OCI-LY7 (cell line): Measurements from ENCODE around the gene PDZD7. TPM values are rescaled to one million over a fixed set of nuclear protein-coding genes. Genes with fewer than 3 reads are reported as not detected.

Source experiments
- BruUV-seq: library from RNA; stranded (reverse); fragments of 400-500 nt; replicated peaks from 2 replicates; lab custom pipeline; 2021; lab: Mats Ljungman, UMichigan
- CTCF ChIA-PET: fragments of 300-600 bp; sonication (Branson Sonifier 250); formaldehyde crosslinking; loops from one replicate; lab custom pipeline; 2022; ENCODE audit warnings: antibody characterized with exemption; ENCODE audit not compliant: unreplicated experiment; lab: Charles Lee
- POLR2A ChIA-PET: fragments of 300-600 bp; sonication (Branson Sonifier 250); formaldehyde crosslinking; loops from one replicate; lab custom pipeline; 2022; ENCODE audit warnings: antibody characterized with exemption; lab: Charles Lee
- DNase-seq: peaks from one replicate; pipeline ENCODE4 v3.0.0-alpha.2; 2015; ENCODE audit warnings: low spot score
- H2AFZ ChIP-seq: fragments of 200-600 bp; sonication (generic), shearing (Covaris generic); 2 replicates; pipeline ENCODE4 v1.6.1; 2014; ENCODE audit warnings: mild to moderate bottlenecking, antibody characterized with exemption, low read length, moderate library complexity
- H3K27ac ChIP-seq: fragments of 200-600 bp; sonication (generic); 2 replicates; pipeline ENCODE4 v1.5.1; 2014; ENCODE audit warnings: mixed run types, low read depth, mild to moderate bottlenecking, moderate library complexity, low read length, inconsistent platforms; ENCODE audit not compliant: poor library complexity, severe bottlenecking
- H3K36me3 ChIP-seq: fragments of 200-600 bp; sonication (generic); 2 replicates; pipeline ENCODE4 v1.6.1; 2014; ENCODE audit warnings: mild to moderate bottlenecking, antibody characterized with exemption, low read length, moderate library complexity, mixed read lengths; ENCODE audit not compliant: insufficient read depth
- H3K4me1 ChIP-seq: fragments of 200-600 bp; sonication (generic); 2 replicates; pipeline ENCODE4 v1.5.1; 2014; ENCODE audit warnings: mild to moderate bottlenecking, low read length; ENCODE audit not compliant: insufficient read depth, poor library complexity, severe bottlenecking
- H3K4me2 ChIP-seq: fragments of 200-600 bp; sonication (generic); 2 replicates; pipeline ENCODE4 v1.6.1; 2014; ENCODE audit warnings: mild to moderate bottlenecking, low read length
- H3K4me3 ChIP-seq: fragments of 200-600 bp; sonication (generic); 2 replicates; pipeline ENCODE4 v1.5.1; 2014; ENCODE audit warnings: mild to moderate bottlenecking, low read depth, low read length; ENCODE audit not compliant: poor library complexity, severe bottlenecking
- H3K79me2 ChIP-seq: fragments of 200-600 bp; sonication (generic); 2 replicates; pipeline ENCODE4 v1.6.1; 2016; ENCODE audit warnings: low read depth, mild to moderate bottlenecking, low read length, moderate library complexity, mixed read lengths; ENCODE audit not compliant: insufficient read depth
- H3K9me2 ChIP-seq: fragments of 200-600 bp; sonication (generic); 2 replicates; pipeline ENCODE4 v1.6.1; 2016; ENCODE audit warnings: mild to moderate bottlenecking, low read length, mixed read lengths; ENCODE audit not compliant: insufficient read depth
- H3K9me3 ChIP-seq: fragments of 200-600 bp; sonication (generic); 2 replicates; pipeline ENCODE4 v1.6.1; 2014; ENCODE audit warnings: mild to moderate bottlenecking, mixed run types, low read length, mixed read lengths
- H4K20me1 ChIP-seq: fragments of 200-600 bp; sonication (generic); 2 replicates; pipeline ENCODE4 v1.6.1; 2014; ENCODE audit warnings: mild to moderate bottlenecking, antibody characterized with exemption, low read length, moderate library complexity, mixed read lengths; ENCODE audit not compliant: insufficient read depth
- EZH2phosphoT487 ChIP-seq: fragments of 200-600 bp; sonication (generic); IDR thresholded peaks from 2 replicates; pipeline ENCODE4 v1.6.1; 2018; ENCODE audit warnings: low read depth, borderline replicate concordance, mild to moderate bottlenecking, mixed run types, antibody characterized with exemption, low read length, moderate library complexity, mixed read lengths
- intact Hi-C: fragments of 100-400 bp; cut with micrococcal nuclease; formaldehyde crosslinking; loops from one replicate; pipeline ENCODE4 v1.10.0; 2022; ENCODE audit not compliant: unreplicated experiment
- total RNA-seq, 2 experiments: library from RNA; depleted of rRNA in 1 of 2; stranded (reverse); fragments of >200 nt in 1 of 2; shearing (Covaris generic) in 1 of 2; gene quantifications; 2 replicates each; pipeline ENCODE4 v1.2.3, GENCODE V29; 2014 to 2022
- TF ChIP-seq, protein P1 (sequence below): fragments of 200-600 bp; sonication (generic); conservative IDR thresholded peaks from 2 replicates; pipeline ENCODE4 v1.5.1; 2014; ENCODE audit warnings: mild to moderate bottlenecking, antibody characterized with exemption, low read length, moderate library complexity, mixed read lengths

Gene PDZD7
- total RNA-seq, 2 experiments from 2014 or later: 1.6 to 2.1 TPM

GRCh38 chr10:101000127-101000914 is 30.6 kb downstream of the PDZD7 start:
- DNase-seq: no peak
- Histone ChIP-seq H3K36me3 (peaks cover 6% of the 10 kb centered on the region; the same call in 1 of the 2 replicates), H3K79me2 (no peaks in the 10 kb centered on the region), H3K27ac (no peak overlapping the region), H3K4me3 (no peak overlapping the region), H3K4me1 (peaks cover 25% of the 10 kb centered on the region), H3K4me2 (no peak overlapping the region), H3K9me2 (no peaks in the 10 kb centered on the region), H3K9me3 (no peaks in the 10 kb centered on the region), H2AFZ (no peak overlapping the region), H4K20me1 (no peaks in the 10 kb centered on the region)
- ChIA-PET CTCF (no interaction called here), POLR2A (interaction anchor here (0.6 kb wide), 1 partner anchor 13 kb away, joined by 3 read pairs; no protein-coding TSS in a partner anchor)
- intact Hi-C loops: no loop called here
- TF ChIP-seq, protein P1, sequence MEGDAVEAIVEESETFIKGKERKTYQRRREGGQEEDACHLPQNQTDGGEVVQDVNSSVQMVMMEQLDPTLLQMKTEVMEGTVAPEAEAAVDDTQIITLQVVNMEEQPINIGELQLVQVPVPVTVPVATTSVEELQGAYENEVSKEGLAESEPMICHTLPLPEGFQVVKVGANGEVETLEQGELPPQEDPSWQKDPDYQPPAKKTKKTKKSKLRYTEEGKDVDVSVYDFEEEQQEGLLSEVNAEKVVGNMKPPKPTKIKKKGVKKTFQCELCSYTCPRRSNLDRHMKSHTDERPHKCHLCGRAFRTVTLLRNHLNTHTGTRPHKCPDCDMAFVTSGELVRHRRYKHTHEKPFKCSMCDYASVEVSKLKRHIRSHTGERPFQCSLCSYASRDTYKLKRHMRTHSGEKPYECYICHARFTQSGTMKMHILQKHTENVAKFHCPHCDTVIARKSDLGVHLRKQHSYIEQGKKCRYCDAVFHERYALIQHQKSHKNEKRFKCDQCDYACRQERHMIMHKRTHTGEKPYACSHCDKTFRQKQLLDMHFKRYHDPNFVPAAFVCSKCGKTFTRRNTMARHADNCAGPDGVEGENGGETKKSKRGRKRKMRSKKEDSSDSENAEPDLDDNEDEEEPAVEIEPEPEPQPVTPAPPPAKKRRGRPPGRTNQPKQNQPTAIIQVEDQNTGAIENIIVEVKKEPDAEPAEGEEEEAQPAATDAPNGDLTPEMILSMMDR: no peak
- no peak for TF ChIP-seq EZH2phosphoT487
- no TSS peak for BruUV-seq

DNA sequence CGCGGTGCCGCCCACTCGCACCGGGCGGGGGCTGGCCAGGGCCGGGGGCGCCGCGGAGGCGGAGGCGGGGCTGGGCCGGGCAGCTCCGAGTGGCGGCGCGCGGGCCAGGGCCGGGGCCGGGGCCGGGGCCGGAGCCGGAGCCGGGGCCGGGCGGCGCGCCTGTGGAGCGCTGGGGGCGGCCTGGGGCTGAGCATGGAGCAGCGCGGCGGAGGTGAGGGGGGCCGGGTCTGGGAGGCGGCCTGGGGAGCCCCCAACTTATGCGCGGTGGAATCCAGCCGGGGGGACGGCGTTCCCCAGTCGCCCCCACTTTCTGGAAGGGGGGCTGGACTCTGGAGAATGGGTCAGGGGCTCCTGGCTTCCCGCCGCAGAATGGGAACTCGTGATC is 31.2 kb downstream of the PDZD7 start, which contains the start of gene LZTS2:
TSS of gene LZTS2 (plus strand) at position 67 of the 385 bp plus-strand sequence. CDS start 2,731 bp downstream, outside the sequence.
- Histone ChIP-seq H3K79me2 (no peaks in the 10 kb centered on the region), H3K9me3 (no peaks in the 10 kb centered on the region), H3K27ac (peak within 1 kb of the TSS; percentile 63), H3K9me2 (no peaks in the 10 kb centered on the region), H3K4me1 (peaks cover 25% of the 10 kb centered on the region), H3K36me3 (peaks cover 11% of the 10 kb centered on the region; the same call in 1 of the 2 replicates), H3K4me3 (peak within 1 kb of the TSS; percentile 90), H3K4me2 (peak within 1 kb of the TSS; percentile 99), H4K20me1 (no peaks in the 10 kb centered on the region), H2AFZ (peak within 1 kb of the TSS; percentile 38; the same call in 1 of the 2 replicates)
- intact Hi-C loops: no loop called here
- DNase-seq: no peak
- no TSS peak for BruUV-seq
- no peak for TF ChIP-seq EZH2phosphoT487
- TF ChIP-seq, protein P1: no peak
- ChIA-PET POLR2A (no interaction called here), CTCF (no interaction called here)
